Upper lobe of right lung (tissue), 1 donor: ENCODE results near the gene MYO1E. TPM values are rescaled to one million over a fixed set of nuclear protein-coding genes. Genes with fewer than 3 reads are reported as not detected.
"Not testable (repeated sequence)": the region's sequence is repeated elsewhere in the genome, so short reads cannot be mapped to it uniquely, and the experiment has no call there.

Source experiments
- ATAC-seq: fragments of 200-7000 bp; cut with Tn5 transposase; one replicate; pipeline ENCODE4 v1.9.1; 2020; ENCODE audit warnings: mild to moderate bottlenecking, moderate library complexity
- DNase-seq: peaks from one replicate; pipeline ENCODE4 v3.0.0-alpha.2; 2020
- H3K27ac ChIP-seq: fragments of 200-600 bp; one replicate; pipeline ENCODE4 v1.8.0; 2022
- H3K27me3 ChIP-seq: fragments of 200-600 bp; one replicate; pipeline ENCODE4 v1.8.0; 2022; ENCODE audit warnings: mild to moderate bottlenecking
- H3K36me3 ChIP-seq: fragments of 200-600 bp; one replicate; pipeline ENCODE4 v1.8.0; 2022
- H3K4me1 ChIP-seq: fragments of 200-600 bp; one replicate; pipeline ENCODE4 v1.8.0; 2022
- H3K4me3 ChIP-seq: fragments of 200-600 bp; one replicate; pipeline ENCODE4 v1.8.0; 2022; ENCODE audit warnings: mild to moderate bottlenecking
- H3K9me3 ChIP-seq: fragments of 200-600 bp; one replicate; pipeline ENCODE4 v1.8.0; 2022
- CTCF ChIP-seq: fragments of 200-600 bp; IDR thresholded peaks from one replicate; pipeline ENCODE4 v1.8.0; 2022; ENCODE audit warnings: antibody characterized with exemption
- intact Hi-C: fragments of 100-400 bp; cut with DNase I; formaldehyde crosslinking; loops from one replicate; pipeline ENCODE4 v1.11.0; 2022
- total RNA-seq: library from RNA; stranded (reverse); fragmentation: NEBNext Ultra II Directional; extraction: Animal tissue kit (Norgen Biotek cat#: 25700); gene quantifications from one replicate; pipeline ENCODE4 v1.2.1, GENCODE V29; 2021
- donor health status: DM: no; HTN: yes; CAD: no; lungs with severe emphysema.

Gene MYO1E
- total RNA-seq, 1 donor from 2014 or later: 98.4 TPM

- Histone ChIP-seq H3K9me3 (no peaks in the 10 kb centered on the region), H3K27ac (no peak overlapping the region), H3K36me3 (no peaks in the 10 kb centered on the region), H3K4me1 (peaks cover 4% of the 10 kb centered on the region), H3K4me3 (no peak overlapping the region), H3K27me3 (no peaks in the 10 kb centered on the region)
- DNase-seq (no peak), ATAC-seq (no peak)
- intact Hi-C loops: no loop called here
- no peak for TF ChIP-seq CTCF
Observed at GRCh38 chr15:59280855-59281254, 91.8 kb downstream of the MYO1E start.

DNA sequence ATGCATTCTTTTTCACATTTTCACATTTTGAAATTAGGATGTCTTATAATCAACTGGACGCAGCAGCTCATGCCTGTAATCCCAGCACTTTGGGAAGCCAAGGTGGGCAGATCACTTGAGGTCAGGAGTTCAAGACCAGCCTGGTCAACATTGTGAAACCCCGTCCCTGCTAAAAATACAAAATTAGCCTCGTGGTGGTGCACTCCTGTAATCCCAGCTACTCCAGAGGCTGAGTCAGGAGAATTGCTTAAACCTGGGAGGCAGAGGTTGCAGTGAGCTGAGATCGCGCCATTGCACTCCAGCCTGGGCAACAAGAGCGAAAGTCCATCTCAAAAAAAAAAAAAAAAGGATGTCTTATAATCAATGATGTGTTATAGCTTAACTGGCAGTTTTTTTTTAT is 92.4 kb downstream of the MYO1E start:
- DNase-seq, H3K4me3 ChIP-seq, H3K27ac ChIP-seq, intact Hi-C loops, H3K27me3 ChIP-seq, H3K4me1 ChIP-seq, H3K36me3 ChIP-seq, H3K9me3 ChIP-seq, ATAC-seq: not testable (repeated sequence)

- Histone ChIP-seq H3K9me3 (no peaks in the 10 kb centered on the region), H3K27ac (no peak overlapping the region), H3K36me3 (no peaks in the 10 kb centered on the region), H3K4me3 (no peak overlapping the region), H3K27me3 (no peaks in the 10 kb centered on the region), H3K4me1 (peaks cover 4% of the 10 kb centered on the region)
- intact Hi-C loops: no loop called here
- no peak for DNase-seq
- no peak for ATAC-seq
- TF ChIP-seq CTCF: no peak
Observed at GRCh38 chr15:59279023-59279422, 93.6 kb downstream of the MYO1E start.

DNA sequence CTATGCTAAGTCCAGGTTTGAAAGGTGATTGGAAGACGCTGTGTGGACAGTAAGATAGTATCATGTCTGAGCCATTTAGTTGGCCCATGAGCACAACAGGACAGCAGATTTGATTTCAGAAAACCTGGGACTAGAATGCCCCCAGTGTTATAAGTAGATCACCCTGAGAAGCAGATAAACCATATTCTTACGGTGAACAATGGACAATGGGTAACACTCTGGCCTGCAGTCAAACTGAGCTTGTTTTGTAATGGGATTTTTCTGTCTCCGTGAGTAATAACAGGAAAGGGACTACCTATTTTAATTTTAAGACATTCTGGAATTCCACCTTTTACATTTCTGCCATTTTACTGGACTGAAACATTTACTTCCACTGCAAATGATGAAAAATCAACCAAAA is 94.6 kb downstream of the MYO1E start:
- H3K27me3 ChIP-seq: no peaks in the 10 kb centered on the region
- no peak overlapping the region for H3K27ac ChIP-seq
- no peak for TF ChIP-seq CTCF
- H3K4me3 ChIP-seq: no peak overlapping the region
- DNase-seq (no peak), ATAC-seq (no peak)
- H3K36me3 ChIP-seq: no peaks in the 10 kb centered on the region
- intact Hi-C loops: no loop called here
- H3K4me1 ChIP-seq: peaks cover 4% of the 10 kb centered on the region
- H3K9me3 ChIP-seq: no peaks in the 10 kb centered on the region

- no peak overlapping the region for H3K4me3 ChIP-seq
- peaks cover 4% of the 10 kb centered on the region for H3K4me1 ChIP-seq
- H3K27me3 ChIP-seq: no peaks in the 10 kb centered on the region
- H3K36me3 ChIP-seq: no peaks in the 10 kb centered on the region
- DNase-seq (no peak), ATAC-seq (no peak)
- TF ChIP-seq CTCF: no peak
- intact Hi-C loops: no loop called here
- H3K9me3 ChIP-seq: no peaks in the 10 kb centered on the region
- no peak overlapping the region for H3K27ac ChIP-seq
Observed at GRCh38 chr15:59276225-59277178, 96.2 kb downstream of the MYO1E start.

DNA sequence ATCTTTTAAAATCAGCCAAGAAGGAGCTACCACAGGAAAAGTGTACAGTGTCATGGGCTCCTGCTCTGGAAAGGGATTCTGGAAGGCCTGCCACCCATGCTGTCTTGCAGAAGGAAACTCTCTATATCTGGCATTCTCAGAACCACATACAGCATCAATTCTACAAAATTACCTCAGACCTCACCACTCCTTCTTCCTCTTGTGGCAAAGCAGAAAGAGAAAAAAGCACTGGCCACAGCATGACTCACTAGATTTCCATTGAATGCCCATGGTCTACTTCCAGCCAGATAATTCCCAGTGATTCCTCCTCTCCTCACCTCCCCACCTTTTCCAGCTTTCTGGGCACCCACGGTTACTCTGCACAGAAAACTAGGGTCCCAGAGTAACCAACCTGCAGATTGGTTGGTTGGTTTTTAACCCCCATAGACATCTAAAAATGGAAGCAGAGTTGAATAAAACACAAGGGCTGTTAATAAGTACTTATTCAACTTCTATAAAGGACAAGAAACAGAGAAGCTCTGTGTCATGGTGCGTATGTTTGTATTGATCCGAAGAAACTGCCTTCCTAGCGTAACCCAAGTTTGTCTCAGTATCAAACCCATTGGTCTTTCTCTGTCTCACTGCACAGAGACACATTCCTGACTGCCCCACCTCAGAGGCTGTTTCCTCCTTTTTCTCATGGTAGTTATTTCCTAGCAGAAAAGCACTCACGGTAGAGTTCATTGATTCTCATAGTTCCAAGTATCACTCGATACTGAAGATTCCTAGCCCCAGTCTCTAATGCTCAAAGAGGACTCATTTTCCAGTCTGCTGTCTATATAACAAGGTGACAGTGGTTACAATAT is 98.3 kb downstream of the MYO1E start:
- intact Hi-C loops: no loop called here
- DNase-seq (no peak), ATAC-seq (peak; percentile 46)
- Histone ChIP-seq H3K27ac (no peak overlapping the region), H3K4me3 (no peak overlapping the region), H3K9me3 (no peaks in the 10 kb centered on the region), H3K27me3 (no peaks in the 10 kb centered on the region), H3K36me3 (no peaks in the 10 kb centered on the region), H3K4me1 (peaks cover 4% of the 10 kb centered on the region)
- TF ChIP-seq CTCF: no peak
